Stomach (tissue), 4 donors: ENCODE data around the gene EXOC3.

ENCODE experiments used
- CTCF ChIP-seq, 7 experiments: fragments of 450-650 bp in 4 of 7; fragments of 200-600 bp in 3 of 7; sonication (generic) in 3 of 7; IDR thresholded peaks; one replicate each; pipeline ENCODE4 v1.5.1; 2016 to 2019; ENCODE audit warnings: antibody characterized with exemption in 7 of 7, control low read depth in 2 of 7, mild to moderate bottlenecking in 1 of 7
- EP300 ChIP-seq: sonication (generic); formaldehyde crosslinking; IDR thresholded peaks from one replicate; pipeline ENCODE4 v1.6.1; 2017; ENCODE audit warnings: antibody characterized with exemption
- POLR2A ChIP-seq, 4 donors: fragments of 450-650 bp; IDR thresholded peaks; one replicate each; pipeline ENCODE4 v1.6.1; 2016; ENCODE audit warnings: antibody characterized with exemption in 4 of 4, control low read depth in 2 of 4, mild to moderate bottlenecking in 1 of 4, moderate library complexity in 1 of 4

GRCh38 chr5:501831-502184 is 58.8 kb downstream of the EXOC3 start:
- no peak for TF ChIP-seq POLR2A (IDR thresholded peaks at IDR 0.05)
- no peak for TF ChIP-seq CTCF (IDR thresholded peaks at IDR 0.05)
- no peak for TF ChIP-seq EP300
